ENCODE data around the gene MTERF2.
A peak's percentile ranks its signal among the peaks of the same experiment; 100 is the strongest.

The MTERF2 gene

GRCh38 chr12:106982229-106982628, 4.7 kb downstream of the MTERF2 start:
- TF ChIP-seq TCF12 (IDR thresholded peaks at IDR 0.05; ENCODE audit: low read depth) (no peak), TEAD4 (IDR thresholded peaks at IDR 0.05) (no peak), RAD21 (IDR thresholded peaks at IDR 0.05; ENCODE audit: low read depth) (no peak), YY1 (IDR thresholded peaks at IDR 0.05; ENCODE audit: low read depth) (no peak), NFIC (IDR thresholded peaks at IDR 0.05) (no peak), TAF1 (IDR thresholded peaks at IDR 0.05; ENCODE audit: low read depth) (no peak)

GRCh38 chr12:106981788-106982187, 5.2 kb downstream of the MTERF2 start:
- TF ChIP-seq USF1 (IDR thresholded peaks at IDR 0.05) (no peak), MAX (IDR thresholded peaks at IDR 0.05) (no peak), EP300 (IDR thresholded peaks at IDR 0.05; ENCODE audit: borderline replicate concordance) (no peak), ZBTB7A (IDR thresholded peaks at IDR 0.05; ENCODE audit: low read depth) (no peak), CREB1 (IDR thresholded peaks at IDR 0.05; ENCODE audit: low read depth) (no peak), RAD21 (IDR thresholded peaks at IDR 0.05; ENCODE audit: low read depth) (no peak), TCF12 (IDR thresholded peaks at IDR 0.05; ENCODE audit: low read depth) (no peak), EGR1 (IDR thresholded peaks at IDR 0.05) (no peak), YY1 (IDR thresholded peaks at IDR 0.05; ENCODE audit: low read depth) (no peak), NFIC (IDR thresholded peaks at IDR 0.05) (no peak), TEAD4 (IDR thresholded peaks at IDR 0.05) (no peak)

GRCh38 chr12:106980944-106981343, 6.0 kb downstream of the MTERF2 start:
- TF ChIP-seq ZBTB7A (IDR thresholded peaks at IDR 0.05; ENCODE audit: low read depth) (no peak), YY1 (IDR thresholded peaks at IDR 0.05; ENCODE audit: low read depth) (no peak), TCF12 (IDR thresholded peaks at IDR 0.05; ENCODE audit: low read depth) (no peak), TAF1 (IDR thresholded peaks at IDR 0.05; ENCODE audit: low read depth) (no peak), USF1 (IDR thresholded peaks at IDR 0.05) (no peak), CREB1 (IDR thresholded peaks at IDR 0.05; ENCODE audit: low read depth) (no peak), FOXM1 (IDR thresholded peaks at IDR 0.05; ENCODE audit: borderline replicate concordance, low read depth) (no peak), CEBPB (IDR thresholded peaks at IDR 0.05) (no peak), REST (IDR thresholded peaks at IDR 0.05; ENCODE audit: low read depth) (no peak), EGR1 (IDR thresholded peaks at IDR 0.05) (no peak), TEAD4 (IDR thresholded peaks at IDR 0.05) (no peak), EP300 (IDR thresholded peaks at IDR 0.05; ENCODE audit: borderline replicate concordance) (no peak), MAX (IDR thresholded peaks at IDR 0.05) (no peak), NFIC (IDR thresholded peaks at IDR 0.05) (no peak), RAD21 (IDR thresholded peaks at IDR 0.05; ENCODE audit: low read depth) (no peak)

GRCh38 chr12:106978035-106978800, 8.7 kb downstream of the MTERF2 start:
- TF ChIP-seq TEAD4 (IDR thresholded peaks at IDR 0.05) = no peak
- TF ChIP-seq NFIC (IDR thresholded peaks at IDR 0.05) = peak; percentile 47; the same call in 1 of the 2 replicates
- no peak for TF ChIP-seq ZBTB7A (IDR thresholded peaks at IDR 0.05; ENCODE audit: low read depth)
- no peak for TF ChIP-seq TAF1 (IDR thresholded peaks at IDR 0.05; ENCODE audit: low read depth)
- TF ChIP-seq EP300 (IDR thresholded peaks at IDR 0.05; ENCODE audit: borderline replicate concordance) = no peak
- TF ChIP-seq YY1 (IDR thresholded peaks at IDR 0.05; ENCODE audit: low read depth) = no peak
- TF ChIP-seq TCF12 (IDR thresholded peaks at IDR 0.05; ENCODE audit: low read depth) = no peak

GRCh38 chr12:106976668-106977067, 10.3 kb downstream of the MTERF2 start:
- no peak for TF ChIP-seq EGR1 (IDR thresholded peaks at IDR 0.05)
- TF ChIP-seq FOXM1 (IDR thresholded peaks at IDR 0.05; ENCODE audit: borderline replicate concordance, low read depth) = no peak

- TF ChIP-seq EP300 (IDR thresholded peaks at IDR 0.05; ENCODE audit: borderline replicate concordance) = no peak
- no peak for TF ChIP-seq EGR1 (IDR thresholded peaks at IDR 0.05)
- no peak for TF ChIP-seq YY1 (IDR thresholded peaks at IDR 0.05; ENCODE audit: low read depth)
- TF ChIP-seq TAF1 (IDR thresholded peaks at IDR 0.05; ENCODE audit: low read depth) = no peak
- no peak for TF ChIP-seq CEBPB (IDR thresholded peaks at IDR 0.05)
- no peak for TF ChIP-seq FOXM1 (IDR thresholded peaks at IDR 0.05; ENCODE audit: borderline replicate concordance, low read depth)
- no peak for TF ChIP-seq REST (IDR thresholded peaks at IDR 0.05; ENCODE audit: low read depth)
- no peak for TF ChIP-seq MAX (IDR thresholded peaks at IDR 0.05)
- no peak for TF ChIP-seq CREB1 (IDR thresholded peaks at IDR 0.05; ENCODE audit: low read depth)
- TF ChIP-seq RAD21 (IDR thresholded peaks at IDR 0.05; ENCODE audit: low read depth) = no peak
- TF ChIP-seq TEAD4 (IDR thresholded peaks at IDR 0.05) = no peak
- no peak for TF ChIP-seq USF1 (IDR thresholded peaks at IDR 0.05)
- TF ChIP-seq ZBTB7A (IDR thresholded peaks at IDR 0.05; ENCODE audit: low read depth) = no peak
- TF ChIP-seq NFIC (IDR thresholded peaks at IDR 0.05) = no peak
- TF ChIP-seq TCF12 (IDR thresholded peaks at IDR 0.05; ENCODE audit: low read depth) = no peak
These were observed 10.8 kb downstream of the MTERF2 start for GRCh38 chr12:106975993-106976658.

Measured in Ishikawa (cell line).